DOHH2 (cell line): Measurements from ENCODE around the gene PAK5.

ENCODE experiments used
- H3F3A ChIP-seq: fragments of 200-600 bp; sonication (generic), shearing (Covaris generic); 2 replicates; pipeline ENCODE4 v1.6.0; 2016; ENCODE audit warnings: antibody characterized with exemption, mild to moderate bottlenecking; ENCODE audit not compliant: control insufficient read depth, insufficient read depth
- H3K27ac ChIP-seq: fragments of 200-600 bp; sonication (generic); 2 replicates; pipeline ENCODE4 v1.5.1; 2014; ENCODE audit warnings: low read depth, mild to moderate bottlenecking, low read length, moderate library complexity
- H3K27me3 ChIP-seq: fragments of 200-600 bp; sonication (generic); 2 replicates; pipeline ENCODE4 v1.6.1; 2014; ENCODE audit warnings: mild to moderate bottlenecking, low read length, mixed read lengths; ENCODE audit not compliant: control insufficient read depth
- H3K36me3 ChIP-seq: fragments of 200-600 bp; sonication (generic); 2 replicates; pipeline ENCODE4 v1.6.1; 2014; ENCODE audit warnings: mild to moderate bottlenecking, low read length, moderate library complexity, mixed read lengths; ENCODE audit not compliant: control insufficient read depth
- H3K4me1 ChIP-seq: fragments of 200-600 bp; sonication (generic); 2 replicates; pipeline ENCODE4 v1.6.1; 2014; ENCODE audit warnings: mild to moderate bottlenecking, low read length, mixed read lengths; ENCODE audit not compliant: control insufficient read depth
- H3K4me2 ChIP-seq: fragments of 200-600 bp; sonication (generic); 2 replicates; pipeline ENCODE4 v1.6.0; 2014; ENCODE audit warnings: mild to moderate bottlenecking, low read length, moderate library complexity
- H3K4me3 ChIP-seq: fragments of 200-600 bp; sonication (generic); 2 replicates; pipeline ENCODE4 v1.5.1; 2014; ENCODE audit warnings: mild to moderate bottlenecking, low read length, mixed read lengths
- H3K79me2 ChIP-seq: fragments of 200-600 bp; sonication (generic); 2 replicates; pipeline ENCODE4 v1.6.1; 2014; ENCODE audit warnings: mild to moderate bottlenecking, low read length, mixed read lengths; ENCODE audit not compliant: control insufficient read depth
- H3K9me2 ChIP-seq: fragments of 200-600 bp; sonication (generic); replicated peaks from 2 replicates; pipeline ENCODE4 v1.6.1; 2014; ENCODE audit warnings: mild to moderate bottlenecking, low read length, mixed read lengths; ENCODE audit not compliant: control insufficient read depth
- H3K9me3 ChIP-seq: fragments of 200-600 bp; sonication (generic); 2 replicates; pipeline ENCODE4 v1.6.1; 2014; ENCODE audit warnings: antibody characterized with exemption, low read length, mixed read lengths; ENCODE audit not compliant: control insufficient read depth, insufficient read depth
- H4K20me1 ChIP-seq: fragments of 200-600 bp; sonication (generic); 2 replicates; pipeline ENCODE4 v1.6.0; 2014; ENCODE audit warnings: low read depth, mild to moderate bottlenecking, antibody characterized with exemption, low read length, moderate library complexity; ENCODE audit not compliant: control insufficient read depth, insufficient read depth
- EZH2phosphoT487 ChIP-seq: fragments of 200-600 bp; sonication (generic); IDR thresholded peaks from 2 replicates; pipeline ENCODE4 v1.6.1; 2017; ENCODE audit warnings: borderline replicate concordance, mild to moderate bottlenecking, antibody characterized with exemption, low read length, moderate library complexity, mixed read lengths
- TF ChIP-seq, protein P1 (sequence below): fragments of 200-600 bp; sonication (generic); IDR thresholded peaks from one replicate; pipeline ENCODE4 v1.5.1; 2014; ENCODE audit warnings: antibody characterized with exemption, mild to moderate bottlenecking, low read depth, low read length; ENCODE audit not compliant: poor library complexity, severe bottlenecking

PAK5 gene

DNA sequence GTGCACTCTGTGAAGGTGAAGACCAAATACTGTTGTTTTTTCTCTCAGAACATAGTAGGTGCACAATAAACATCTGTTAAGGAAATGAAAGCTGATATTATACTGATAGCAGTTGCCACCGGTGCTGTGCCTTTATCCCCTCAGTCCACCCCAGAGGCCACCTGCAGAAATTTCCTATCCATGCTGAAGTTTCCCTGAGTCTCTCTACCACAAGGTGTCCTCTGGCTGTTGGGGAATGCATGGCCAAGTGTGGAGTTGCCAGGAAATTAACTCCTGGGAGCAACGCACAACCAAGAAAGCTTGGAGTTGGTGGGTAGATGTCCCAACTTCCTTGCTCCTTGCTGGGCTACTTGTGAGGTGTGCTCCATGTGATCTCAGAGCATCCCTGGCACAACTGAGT, 210.3 kb downstream of the PAK5 start:
- Histone ChIP-seq H3K27me3 (no peaks in the 10 kb centered on the region), H3K9me3 (no peaks in the 10 kb centered on the region), H3K36me3 (no peaks in the 10 kb centered on the region), H4K20me1 (no peaks in the 10 kb centered on the region), H3K9me2 (no peaks in the 10 kb centered on the region), H3K79me2 (no peaks in the 10 kb centered on the region), H3F3A (no peaks in the 10 kb centered on the region), H3K27ac (no peak overlapping the region), H3K4me1 (no peaks in the 10 kb centered on the region), H3K4me3 (no peak overlapping the region), H3K4me2 (no peak overlapping the region)
- TF ChIP-seq, protein P1, sequence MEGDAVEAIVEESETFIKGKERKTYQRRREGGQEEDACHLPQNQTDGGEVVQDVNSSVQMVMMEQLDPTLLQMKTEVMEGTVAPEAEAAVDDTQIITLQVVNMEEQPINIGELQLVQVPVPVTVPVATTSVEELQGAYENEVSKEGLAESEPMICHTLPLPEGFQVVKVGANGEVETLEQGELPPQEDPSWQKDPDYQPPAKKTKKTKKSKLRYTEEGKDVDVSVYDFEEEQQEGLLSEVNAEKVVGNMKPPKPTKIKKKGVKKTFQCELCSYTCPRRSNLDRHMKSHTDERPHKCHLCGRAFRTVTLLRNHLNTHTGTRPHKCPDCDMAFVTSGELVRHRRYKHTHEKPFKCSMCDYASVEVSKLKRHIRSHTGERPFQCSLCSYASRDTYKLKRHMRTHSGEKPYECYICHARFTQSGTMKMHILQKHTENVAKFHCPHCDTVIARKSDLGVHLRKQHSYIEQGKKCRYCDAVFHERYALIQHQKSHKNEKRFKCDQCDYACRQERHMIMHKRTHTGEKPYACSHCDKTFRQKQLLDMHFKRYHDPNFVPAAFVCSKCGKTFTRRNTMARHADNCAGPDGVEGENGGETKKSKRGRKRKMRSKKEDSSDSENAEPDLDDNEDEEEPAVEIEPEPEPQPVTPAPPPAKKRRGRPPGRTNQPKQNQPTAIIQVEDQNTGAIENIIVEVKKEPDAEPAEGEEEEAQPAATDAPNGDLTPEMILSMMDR = no peak
- no peak for TF ChIP-seq EZH2phosphoT487

DNA sequence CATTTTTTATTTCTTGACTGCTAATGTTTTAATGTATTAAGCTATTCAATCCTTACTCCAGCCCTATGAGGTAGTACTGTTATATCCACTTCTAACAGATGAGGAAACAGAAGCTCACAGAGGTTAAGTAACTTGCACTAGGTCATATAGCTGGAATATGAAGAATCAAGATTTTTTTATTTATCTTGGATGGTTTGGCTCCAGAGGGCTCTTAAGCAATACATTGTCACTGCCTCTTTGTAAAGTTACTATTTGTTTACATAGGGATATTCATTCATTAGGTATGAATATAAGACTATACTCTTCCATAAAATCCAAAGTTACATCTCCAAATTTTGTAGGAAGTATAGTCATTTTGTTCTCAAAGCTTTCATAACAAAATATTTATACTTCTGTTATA, 210.7 kb downstream of the PAK5 start:
- H3K4me3 ChIP-seq = no peak overlapping the region
- no peaks in the 10 kb centered on the region for H3K9me2 ChIP-seq
- H3K4me1 ChIP-seq = no peaks in the 10 kb centered on the region
- no peaks in the 10 kb centered on the region for H3F3A ChIP-seq
- H3K4me2 ChIP-seq = no peak overlapping the region
- H3K27ac ChIP-seq = no peak overlapping the region
- no peaks in the 10 kb centered on the region for H3K36me3 ChIP-seq
- H3K27me3 ChIP-seq = no peaks in the 10 kb centered on the region
- H3K9me3 ChIP-seq = no peaks in the 10 kb centered on the region
- no peaks in the 10 kb centered on the region for H3K79me2 ChIP-seq
- no peaks in the 10 kb centered on the region for H4K20me1 ChIP-seq
- no peak for TF ChIP-seq EZH2phosphoT487
- TF ChIP-seq, protein P1 = no peak

DNA sequence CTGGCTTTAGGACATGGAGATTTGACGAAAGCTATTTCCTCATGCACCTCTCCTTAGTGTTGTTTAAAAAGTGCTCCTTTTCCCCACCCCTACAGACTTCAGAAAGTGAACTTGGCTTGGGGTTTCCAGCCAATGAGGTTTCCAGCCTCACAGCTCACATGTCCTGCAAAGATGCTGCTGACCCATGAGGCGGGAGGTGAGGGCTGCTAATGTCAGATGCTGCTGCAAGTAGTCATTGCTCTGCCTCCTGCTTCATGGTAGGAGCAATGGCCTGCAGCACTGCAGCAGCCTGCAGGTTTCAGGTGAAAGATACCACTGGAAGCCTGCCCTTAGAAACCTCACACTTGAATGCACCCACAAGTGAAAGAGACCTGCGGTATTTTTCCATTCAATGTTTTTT, 211.7 kb downstream of the PAK5 start:
- Histone ChIP-seq H3K27me3 (no peaks in the 10 kb centered on the region), H3K27ac (no peak overlapping the region), H3K4me2 (no peak overlapping the region), H3K9me2 (no peaks in the 10 kb centered on the region), H4K20me1 (no peaks in the 10 kb centered on the region), H3K4me3 (no peak overlapping the region), H3K79me2 (no peaks in the 10 kb centered on the region), H3F3A (no peaks in the 10 kb centered on the region), H3K4me1 (no peaks in the 10 kb centered on the region), H3K36me3 (no peaks in the 10 kb centered on the region), H3K9me3 (no peaks in the 10 kb centered on the region)
- TF ChIP-seq, protein P1 = no peak

DNA sequence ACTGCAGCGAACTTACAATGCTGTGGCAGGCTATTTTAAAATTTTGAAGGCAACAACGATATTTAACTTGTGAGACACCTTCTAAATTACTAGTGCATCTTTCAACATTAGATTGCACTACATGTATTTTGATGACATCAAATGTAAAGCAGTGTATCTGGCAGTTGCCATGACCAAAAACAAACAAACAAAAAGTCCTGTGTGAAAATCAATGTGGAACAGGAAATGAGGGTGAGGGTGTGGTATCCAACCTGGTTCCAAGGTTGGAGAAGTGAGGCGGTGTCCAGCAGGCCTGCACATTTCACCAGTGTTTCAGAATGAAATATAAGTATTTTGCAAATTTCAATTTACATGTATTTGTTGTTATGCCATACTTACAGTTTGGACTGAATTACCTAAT, 212.5 kb downstream of the PAK5 start:
- Histone ChIP-seq H3K36me3 (no peaks in the 10 kb centered on the region), H3K9me2 (no peaks in the 10 kb centered on the region), H3K9me3 (no peaks in the 10 kb centered on the region), H3K4me2 (no peak overlapping the region), H3K4me3 (no peak overlapping the region), H3F3A (no peaks in the 10 kb centered on the region), H3K4me1 (no peaks in the 10 kb centered on the region), H3K27me3 (no peaks in the 10 kb centered on the region), H3K27ac (no peak overlapping the region), H3K79me2 (no peaks in the 10 kb centered on the region), H4K20me1 (no peaks in the 10 kb centered on the region)
- TF ChIP-seq, protein P1 = no peak
- no peak for TF ChIP-seq EZH2phosphoT487
